GM10266 (cell line): Measurements from ENCODE around the gene KRT75.
"Not testable (repeated sequence)": the region's sequence is repeated elsewhere in the genome, so short reads cannot be mapped to it uniquely, and the experiment has no call there.

Experiments
- DNase-seq: peaks from one replicate; pipeline ENCODE4 v3.0.0; 2012; ENCODE audit errors: extremely low spot score
- TF ChIP-seq, protein P1 (sequence below): IDR thresholded peaks from 2 replicates; pipeline ENCODE4 v1.5.1; 2012; ENCODE audit warnings: mild to moderate bottlenecking, low read depth; ENCODE audit not compliant: control insufficient read depth, insufficient read depth; ENCODE audit errors: missing control alignments

The KRT75 gene

DNA sequence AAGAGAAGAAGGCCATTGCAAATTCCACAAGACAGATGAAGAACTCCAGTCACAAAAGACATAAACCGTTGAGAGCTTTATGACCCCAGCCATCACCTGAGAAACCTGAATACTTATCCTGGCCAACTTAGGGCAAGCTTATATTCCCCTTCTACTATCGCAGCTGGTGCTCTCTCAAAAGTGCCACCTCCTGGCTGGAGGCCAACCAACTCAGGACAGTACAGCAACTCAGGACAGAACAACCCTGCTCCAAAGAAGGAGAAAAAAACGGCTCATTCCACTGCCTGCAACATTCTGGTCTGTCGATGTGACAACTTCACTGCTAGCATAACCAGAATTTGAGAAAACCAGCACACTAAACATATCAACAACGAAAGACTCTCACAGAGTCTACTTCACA lies 27.5 kb upstream of the KRT75 start:
- TF ChIP-seq, protein P1, sequence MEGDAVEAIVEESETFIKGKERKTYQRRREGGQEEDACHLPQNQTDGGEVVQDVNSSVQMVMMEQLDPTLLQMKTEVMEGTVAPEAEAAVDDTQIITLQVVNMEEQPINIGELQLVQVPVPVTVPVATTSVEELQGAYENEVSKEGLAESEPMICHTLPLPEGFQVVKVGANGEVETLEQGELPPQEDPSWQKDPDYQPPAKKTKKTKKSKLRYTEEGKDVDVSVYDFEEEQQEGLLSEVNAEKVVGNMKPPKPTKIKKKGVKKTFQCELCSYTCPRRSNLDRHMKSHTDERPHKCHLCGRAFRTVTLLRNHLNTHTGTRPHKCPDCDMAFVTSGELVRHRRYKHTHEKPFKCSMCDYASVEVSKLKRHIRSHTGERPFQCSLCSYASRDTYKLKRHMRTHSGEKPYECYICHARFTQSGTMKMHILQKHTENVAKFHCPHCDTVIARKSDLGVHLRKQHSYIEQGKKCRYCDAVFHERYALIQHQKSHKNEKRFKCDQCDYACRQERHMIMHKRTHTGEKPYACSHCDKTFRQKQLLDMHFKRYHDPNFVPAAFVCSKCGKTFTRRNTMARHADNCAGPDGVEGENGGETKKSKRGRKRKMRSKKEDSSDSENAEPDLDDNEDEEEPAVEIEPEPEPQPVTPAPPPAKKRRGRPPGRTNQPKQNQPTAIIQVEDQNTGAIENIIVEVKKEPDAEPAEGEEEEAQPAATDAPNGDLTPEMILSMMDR = no peak
- DNase-seq = no peak

DNA sequence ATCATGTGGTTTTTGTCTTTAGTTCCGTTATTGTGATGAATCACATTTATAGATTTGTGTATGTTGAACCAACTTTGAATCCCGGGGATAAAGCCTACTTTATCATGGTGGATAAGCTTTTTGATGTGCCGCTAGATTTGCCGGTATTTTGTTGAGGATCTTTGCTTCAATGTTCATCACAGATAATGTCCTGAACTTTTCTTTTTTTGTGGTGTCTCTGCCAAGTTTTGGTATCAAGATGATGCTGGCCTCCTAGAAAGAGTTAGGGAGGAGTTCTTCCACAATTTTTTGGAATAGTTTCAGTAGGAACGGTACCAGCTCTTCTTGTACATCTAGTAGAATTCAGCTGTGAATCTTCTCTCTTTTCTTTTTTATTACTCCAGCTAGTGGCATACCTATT lies 24.7 kb upstream of the KRT75 start:
- DNase-seq = no peak
- TF ChIP-seq, protein P1 = no peak

DNA sequence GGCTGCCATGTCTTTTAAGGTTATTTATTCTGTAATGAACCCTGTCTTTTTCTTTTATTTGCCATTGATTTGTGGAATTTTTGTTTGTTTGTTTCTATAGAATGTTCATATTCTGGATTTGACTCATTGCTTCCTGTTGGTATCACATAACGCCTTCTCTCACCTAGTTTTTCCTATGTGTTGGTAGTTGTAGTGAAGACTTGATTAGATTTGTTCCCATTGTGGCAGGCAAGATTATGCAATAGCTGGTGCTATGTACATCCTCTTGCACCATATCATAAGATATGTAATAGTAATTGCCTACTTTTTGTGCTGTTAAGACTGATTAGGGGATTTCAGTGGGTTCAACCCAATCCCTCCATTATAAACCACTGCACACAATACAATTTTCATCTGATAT lies 21.6 kb upstream of the KRT75 start:
- no peak for DNase-seq
- TF ChIP-seq, protein P1 = no peak

DNA sequence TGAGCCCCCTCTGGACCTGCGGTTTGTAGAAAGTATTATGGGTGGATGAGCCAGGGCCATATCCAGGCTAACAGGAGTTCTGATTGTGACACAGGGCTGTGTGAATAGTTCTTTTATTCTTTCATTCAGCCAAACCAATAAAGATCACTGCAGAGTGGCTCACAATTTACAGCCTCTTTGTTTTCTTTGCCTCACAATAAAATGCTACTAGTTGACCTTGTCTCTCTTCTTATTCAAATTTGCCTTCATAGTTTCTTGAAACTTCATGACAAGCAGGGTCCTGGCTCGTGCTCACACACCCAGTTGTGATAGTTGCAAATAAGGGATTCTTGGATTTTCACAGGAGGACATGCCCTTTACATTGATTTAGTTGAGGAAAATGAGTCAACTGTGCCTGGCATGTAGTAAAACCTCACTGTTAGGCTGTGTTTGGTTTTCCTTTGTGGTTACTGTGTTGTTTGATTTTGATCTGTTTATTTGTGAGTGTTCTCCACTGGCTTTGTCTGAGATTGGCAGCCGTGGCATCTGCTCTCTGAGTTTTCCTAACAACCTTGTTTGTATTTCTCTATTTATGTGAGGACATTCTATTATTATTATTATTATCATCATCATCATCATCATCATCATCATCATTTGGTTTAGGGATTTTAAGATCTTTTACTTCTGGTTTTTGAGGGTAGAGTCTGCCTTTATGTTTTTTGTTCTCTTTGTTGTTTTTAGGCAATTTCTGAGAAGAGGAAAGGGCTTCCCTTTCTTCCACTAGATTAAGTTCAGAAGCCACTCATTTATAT lies 20.4 kb upstream of the KRT75 start:
- TF ChIP-seq, protein P1 = no peak
- DNase-seq = no peak

DNA sequence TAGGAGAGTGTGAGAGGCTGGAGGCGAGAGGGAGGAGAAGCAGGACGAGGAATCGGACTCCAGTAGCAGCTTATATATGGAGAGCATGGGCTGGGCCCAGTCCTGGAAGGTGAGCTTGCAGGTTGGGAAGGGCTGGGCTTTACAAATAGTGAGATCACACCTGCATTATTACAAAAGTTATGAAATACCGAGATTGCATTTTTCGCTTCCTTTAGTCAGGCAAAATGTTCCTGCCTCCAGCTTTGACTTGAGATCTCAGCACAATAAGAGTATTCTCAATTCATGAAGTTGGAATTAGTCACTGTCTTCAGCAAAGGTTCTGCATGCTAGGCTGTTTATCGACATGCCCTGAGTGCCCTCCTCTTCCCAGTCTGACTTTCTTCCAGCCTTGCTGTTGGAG lies 17.9 kb upstream of the KRT75 start, which contains the start of gene KRT6B:
Gene KRT6B, minus strand, starts transcription at position 46 of the 400 bp plus-strand sequence. CDS start 68 bp downstream, outside the sequence.
- DNase-seq = no peak
- TF ChIP-seq, protein P1 = no peak

DNA sequence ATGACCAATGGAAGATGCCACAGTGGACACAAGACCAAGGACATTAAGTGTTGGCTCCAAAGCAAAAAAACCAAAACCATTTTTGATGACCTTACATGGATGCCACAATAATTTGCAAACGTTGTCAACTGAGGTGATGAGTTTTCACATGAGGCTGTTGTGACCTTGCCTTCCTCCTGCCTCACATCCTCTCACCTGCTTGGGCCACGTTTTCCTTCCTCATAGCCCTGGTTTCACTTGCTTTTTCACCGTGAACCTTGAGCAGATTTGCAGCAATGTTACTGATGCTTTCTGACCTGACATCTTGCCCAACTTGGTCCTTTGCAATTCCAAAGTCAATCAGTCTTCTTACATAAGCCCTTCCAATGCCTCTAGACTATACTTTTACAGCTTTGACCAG lies 14.1 kb upstream of the KRT75 start:
- DNase-seq = no peak
- TF ChIP-seq, protein P1 = no peak

DNA sequence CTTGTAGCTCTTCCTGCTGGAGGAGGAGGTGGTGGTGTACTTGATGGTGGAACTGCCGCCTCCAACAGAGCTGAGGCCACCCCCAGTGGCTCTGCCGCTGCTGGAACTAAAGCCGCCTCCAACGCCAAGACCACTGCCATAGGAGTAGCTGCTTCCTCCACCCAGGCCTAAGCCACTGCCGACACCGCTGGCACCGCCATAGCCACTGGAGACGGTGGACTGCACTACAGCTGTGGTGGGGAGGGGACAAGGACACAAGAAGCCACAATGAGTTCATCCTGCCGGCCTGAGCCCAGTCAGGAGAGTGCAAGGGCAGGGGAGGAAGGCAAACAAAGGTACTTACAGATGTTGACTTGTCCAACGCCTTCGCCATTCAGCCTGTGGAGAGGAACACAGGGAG lies 13.0 kb upstream of the KRT75 start:
- DNase-seq = not testable (repeated sequence)
